HG03565 (cell line): Measurements from ENCODE around the gene CEBPB.

Source experiments
- ATAC-seq: cut with Tn5 transposase; IDR thresholded peaks from one replicate; pipeline ENCODE4 v1.9.1; 2021; ENCODE audit warnings: mild to moderate bottlenecking, moderate library complexity; ENCODE audit not compliant: unreplicated experiment

Gene CEBPB

DNA sequence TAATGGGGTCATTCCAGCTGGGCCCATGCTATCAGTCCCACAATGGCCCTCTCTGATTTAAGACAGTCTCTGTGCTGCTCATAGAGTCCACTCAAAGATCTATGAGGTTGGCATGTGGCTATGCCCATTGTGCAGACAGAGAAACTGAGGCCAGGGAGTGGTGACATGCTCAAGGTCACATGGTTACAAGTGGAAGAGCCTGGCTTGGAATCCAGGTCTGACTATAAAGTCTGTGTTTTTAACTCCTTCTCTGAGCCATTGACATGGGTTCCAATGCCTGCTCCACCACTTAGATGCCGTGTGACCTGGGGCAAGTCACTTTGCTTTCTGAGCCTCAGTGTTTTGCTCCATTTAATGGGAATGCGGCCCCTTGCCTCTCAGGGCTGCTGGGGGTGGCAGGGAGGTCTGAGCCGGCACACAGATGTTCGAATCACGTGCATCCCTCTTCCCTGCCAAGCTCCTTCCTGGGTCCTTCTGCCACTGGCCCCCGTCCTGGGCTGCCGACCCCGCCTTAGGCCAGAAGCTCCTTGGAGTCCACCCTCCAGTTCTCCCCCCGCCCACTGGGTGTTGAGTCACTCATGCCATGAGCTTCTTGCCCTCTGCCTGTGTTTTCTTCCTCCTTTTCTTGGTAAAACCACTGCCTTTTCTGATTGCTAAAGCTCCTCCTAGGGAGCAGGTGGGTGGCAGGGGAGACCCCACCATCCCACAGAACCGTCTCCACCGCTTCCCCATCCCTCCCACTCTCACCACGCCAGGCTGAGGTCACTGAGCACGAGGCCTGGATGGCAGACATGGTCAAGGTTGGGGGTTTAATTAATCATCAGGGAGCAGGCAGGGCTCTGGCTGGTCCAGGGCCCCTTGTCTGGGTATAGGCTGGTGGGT lies 35.7 kb downstream of the CEBPB start:
- ATAC-seq, result no peak

- ATAC-seq, result no peak
These were observed 36.9 kb downstream of the CEBPB start for GRCh38 chr20:50227506-50227905.

- no peak for ATAC-seq
These were observed 38.6 kb downstream of the CEBPB start for GRCh38 chr20:50229156-50229607.

- ATAC-seq, result no peak
These were observed 39.6 kb downstream of the CEBPB start for GRCh38 chr20:50230184-50230583.

DNA sequence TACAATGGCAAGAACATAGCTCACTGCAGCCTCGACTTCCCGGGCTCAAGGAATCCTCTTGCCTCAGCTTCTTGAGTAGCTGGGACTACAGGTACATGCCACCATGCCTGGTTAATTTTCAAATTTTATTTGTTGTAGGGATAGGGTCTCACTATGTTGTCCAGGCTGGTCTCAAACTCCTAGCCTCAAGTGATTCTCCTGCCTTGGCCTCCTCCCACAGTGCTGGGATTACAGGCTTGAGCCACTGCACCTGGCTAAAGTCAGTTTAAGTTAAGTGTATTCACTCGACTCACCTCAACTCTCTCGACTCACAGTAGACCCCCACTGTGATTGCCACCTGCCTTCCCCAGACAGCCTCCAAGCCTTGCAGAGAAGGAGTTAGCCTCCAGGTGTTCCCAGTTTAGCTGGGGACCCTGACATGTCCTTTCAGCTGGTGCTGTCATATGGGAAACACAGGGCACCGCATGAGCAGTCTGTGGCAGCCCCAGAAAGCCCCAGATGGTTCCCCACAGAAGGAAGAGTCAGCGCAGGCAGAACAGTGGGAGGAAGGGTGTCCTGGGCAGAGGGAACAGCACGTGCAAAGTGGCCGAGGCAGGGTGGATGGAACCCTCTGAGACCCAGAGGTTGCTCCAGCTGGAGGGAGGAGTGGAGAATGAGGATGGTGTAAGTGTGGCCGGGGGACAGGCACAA lies 40.4 kb downstream of the CEBPB start:
- no peak for ATAC-seq

GRCh38 chr20:50231854-50232253 lies 41.2 kb downstream of the CEBPB start:
- ATAC-seq, result no peak

GRCh38 chr20:50232651-50233324 lies 42.2 kb downstream of the CEBPB start:
- ATAC-seq, result no peak

- ATAC-seq, result no peak
These were observed 42.9 kb downstream of the CEBPB start for GRCh38 chr20:50233325-50234212.

GRCh38 chr20:50234288-50234687 lies 43.7 kb downstream of the CEBPB start:
- ATAC-seq, result no peak

DNA sequence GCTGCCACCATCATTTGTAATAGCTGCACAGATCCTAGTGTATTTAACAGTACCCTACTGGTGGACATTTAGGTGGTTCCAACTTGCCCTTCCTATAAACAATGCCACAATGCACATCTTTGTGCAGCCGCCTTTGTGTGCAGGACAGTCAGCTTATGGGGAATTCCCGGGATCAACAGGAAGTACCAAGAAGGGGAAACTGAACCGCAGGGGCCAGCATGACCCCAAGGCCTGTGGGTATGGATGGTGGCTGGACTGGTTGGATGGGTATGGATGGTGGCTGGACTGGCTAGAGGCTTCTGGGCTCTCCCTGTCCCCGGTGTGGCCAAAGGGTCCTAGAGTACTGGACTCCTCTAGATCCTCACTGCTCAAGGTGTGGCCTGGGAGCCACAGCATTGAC lies 46.7 kb downstream of the CEBPB start:
- no peak for ATAC-seq

DNA sequence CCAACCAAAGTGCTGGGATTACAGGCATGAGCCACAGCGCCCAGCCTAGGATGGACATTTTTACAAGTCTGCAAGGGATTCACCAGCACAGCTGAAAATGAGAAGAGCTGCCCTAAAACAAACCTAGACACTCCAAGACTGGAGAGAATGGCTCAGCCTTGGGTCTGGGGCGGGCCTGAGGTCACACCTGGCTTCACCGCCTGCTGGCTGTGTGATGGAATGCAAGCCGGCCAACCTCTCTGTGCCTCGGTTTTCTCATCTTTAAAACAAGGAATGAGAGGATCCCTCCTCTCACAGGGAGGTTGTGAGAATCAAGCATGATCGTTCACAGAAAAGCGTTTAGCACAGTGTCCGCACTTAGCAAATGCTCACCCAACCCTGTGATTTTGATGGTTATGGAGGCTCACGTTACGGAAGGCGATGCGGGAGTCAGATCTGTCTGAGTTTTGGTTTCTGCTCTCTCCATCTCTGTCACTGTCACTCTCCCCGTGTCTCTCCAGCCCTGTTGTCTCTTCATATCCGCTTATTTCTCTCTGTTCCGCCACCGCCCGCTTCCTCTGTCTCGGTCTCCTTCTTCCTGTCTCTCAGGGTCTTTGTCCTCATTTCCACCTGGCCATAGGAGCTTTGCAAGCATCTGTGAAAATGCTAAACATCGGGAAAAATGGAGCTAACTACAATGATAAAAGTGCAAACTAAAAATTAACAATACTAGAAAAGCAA lies 47.6 kb downstream of the CEBPB start:
- no peak for ATAC-seq

- ATAC-seq, result no peak
These were observed 49.5 kb downstream of the CEBPB start for GRCh38 chr20:50240092-50240491.

- ATAC-seq, result no peak
These were observed 51.5 kb downstream of the CEBPB start for GRCh38 chr20:50242178-50242514.
